Measurements from ENCODE around the gene SLC25A28.

Gene SLC25A28

DNA sequence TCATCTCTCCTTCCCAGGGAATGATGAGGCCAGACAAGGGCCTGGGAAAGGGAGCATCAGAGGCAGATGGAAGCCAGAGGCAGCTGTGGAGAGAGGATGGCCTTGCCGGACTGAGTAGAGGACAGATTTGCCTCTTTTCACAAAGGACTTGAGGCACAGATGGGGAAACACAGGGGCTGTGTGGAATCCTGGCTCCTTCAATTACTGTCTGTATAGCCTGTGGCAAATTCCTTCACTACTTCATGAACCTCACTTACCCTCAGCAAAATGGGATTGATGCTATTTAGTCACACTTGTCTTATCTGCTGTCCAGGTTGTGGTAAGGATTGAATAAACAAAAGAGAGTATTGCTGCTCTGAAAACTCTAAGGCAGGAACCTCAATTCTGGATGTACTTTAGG lies 40.3 kb downstream of the SLC25A28 start:
- no peak for DNase-seq

DNA sequence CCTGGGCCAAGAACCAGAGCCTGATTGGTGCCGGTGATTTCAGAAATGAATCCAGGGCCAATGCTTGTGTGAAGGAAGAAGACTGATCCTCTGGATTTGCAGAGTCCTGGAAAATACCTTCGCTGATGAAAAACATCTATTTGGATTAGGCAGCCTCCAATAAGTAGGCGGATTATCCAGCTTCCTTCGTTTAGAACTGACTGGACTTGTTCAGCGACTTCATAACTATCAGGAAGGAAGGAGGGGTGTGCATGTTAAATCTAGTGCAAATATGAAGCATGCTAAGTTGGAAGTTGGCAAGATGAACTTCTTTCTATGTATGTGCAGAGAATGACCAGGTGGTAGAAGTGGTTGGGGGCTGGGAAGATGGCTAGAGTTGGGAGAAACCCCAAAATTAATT lies 46.4 kb downstream of the SLC25A28 start:
- DNase-seq = no peak

DNA sequence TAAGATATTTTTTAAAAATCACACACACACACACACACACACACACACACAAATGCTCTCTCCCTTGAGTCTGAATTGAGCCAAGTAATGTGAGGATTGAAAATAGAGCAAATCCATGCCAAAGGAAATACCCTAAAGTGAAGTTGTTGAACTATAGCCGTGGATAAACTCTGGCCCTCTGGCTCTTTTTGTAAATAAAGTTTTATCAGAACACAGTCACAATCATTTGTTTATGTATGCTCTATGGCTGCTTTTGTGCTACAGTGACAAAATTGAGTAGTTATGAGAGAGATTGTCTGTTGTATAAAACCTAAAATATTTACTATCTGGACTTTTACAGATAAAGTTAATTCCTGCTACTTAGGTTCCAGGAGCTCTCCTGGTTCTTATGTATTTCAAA lies 48.4 kb downstream of the SLC25A28 start:
- no peak for DNase-seq

DNA sequence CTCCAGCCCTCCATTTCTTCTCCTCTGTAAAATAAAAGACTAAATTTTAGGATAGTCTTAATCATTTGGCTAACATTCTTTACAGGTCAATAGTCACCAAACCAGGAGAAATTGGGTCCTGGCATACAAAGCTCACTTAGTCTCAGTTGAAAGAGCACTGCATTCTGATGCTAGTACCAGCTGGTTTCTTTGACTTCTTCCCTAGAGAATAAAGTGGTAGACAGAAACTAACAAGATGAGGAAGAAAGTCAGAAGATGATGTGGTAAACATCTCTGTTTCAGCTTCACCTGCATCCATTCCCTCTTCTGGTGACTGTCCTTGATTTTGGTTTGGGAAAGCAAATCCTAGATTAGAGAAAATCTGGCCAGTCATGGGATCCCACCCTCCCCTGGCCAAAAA lies 50.3 kb downstream of the SLC25A28 start:
- no peak for DNase-seq

DNA sequence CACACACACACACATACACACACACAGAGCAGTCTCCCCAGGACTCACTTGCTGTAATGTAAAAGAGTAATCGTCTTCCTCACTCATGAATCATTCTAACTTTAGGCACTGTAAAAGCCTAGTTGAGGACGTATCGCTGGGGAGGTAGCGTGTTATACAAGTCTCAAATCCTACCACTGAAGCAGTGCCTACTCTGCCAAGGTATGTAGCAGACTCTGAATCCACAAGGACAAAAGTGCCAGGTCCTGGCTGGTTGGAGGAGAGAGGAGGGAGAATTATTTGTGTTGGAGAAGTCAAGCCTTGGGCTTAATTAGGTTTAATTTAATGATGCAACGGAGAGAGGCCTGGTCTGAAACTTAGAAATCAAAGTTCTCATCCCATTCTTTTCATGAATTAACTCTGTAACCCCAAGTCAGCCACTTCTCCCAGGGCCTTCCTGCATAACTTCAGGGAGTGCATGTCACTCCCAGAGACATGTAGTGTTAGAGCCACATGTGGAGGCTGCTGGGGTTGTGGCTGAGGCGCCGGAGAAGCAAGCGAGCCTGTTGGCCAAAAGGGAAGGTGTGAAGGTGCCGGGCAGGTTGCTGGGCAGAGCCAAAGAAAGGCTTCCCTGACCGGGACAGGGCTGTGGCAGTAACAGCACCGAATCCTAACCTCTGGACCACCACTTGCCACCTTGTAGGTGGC lies 50.8 kb downstream of the SLC25A28 start:
- DNase-seq = no peak

DNA sequence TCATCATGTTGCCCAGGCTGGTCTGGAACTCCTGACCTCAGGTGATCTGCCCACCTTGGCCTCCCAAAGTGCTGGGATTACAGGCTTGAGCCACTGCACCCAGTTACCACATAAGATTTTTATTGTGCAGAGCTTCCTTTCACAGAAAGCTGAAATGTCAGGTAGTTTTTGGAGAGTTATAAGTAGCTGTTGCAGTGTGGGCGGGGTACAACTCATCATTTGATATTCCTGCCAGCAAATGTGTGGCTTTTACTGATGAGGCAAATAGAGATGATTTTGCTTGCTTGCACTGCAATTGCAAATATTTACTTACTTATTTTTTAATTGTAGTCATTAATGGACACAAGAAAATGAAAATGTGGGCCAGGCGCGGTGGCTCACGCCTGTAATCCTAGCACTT lies 55.1 kb downstream of the SLC25A28 start:
- no peak for DNase-seq

DNA sequence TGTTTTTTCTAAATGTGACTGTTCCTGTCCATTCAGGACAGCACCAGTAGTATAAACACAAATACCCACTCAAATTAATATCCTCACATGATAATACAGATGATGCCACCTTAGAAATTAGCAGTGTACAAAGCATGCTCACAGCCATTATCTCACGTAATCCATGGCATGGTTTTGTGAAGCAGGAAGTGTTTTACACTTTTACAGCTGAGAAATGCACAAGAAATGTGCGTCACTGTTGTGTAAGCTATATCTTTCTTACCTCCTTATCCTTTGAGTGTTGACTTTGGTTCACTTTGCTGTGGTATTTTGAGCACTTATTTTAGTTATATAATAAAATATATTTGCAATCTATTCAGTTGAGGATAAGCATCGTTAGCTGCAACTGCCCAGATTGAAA lies 55.9 kb downstream of the SLC25A28 start:
- no peak for DNase-seq

DNA sequence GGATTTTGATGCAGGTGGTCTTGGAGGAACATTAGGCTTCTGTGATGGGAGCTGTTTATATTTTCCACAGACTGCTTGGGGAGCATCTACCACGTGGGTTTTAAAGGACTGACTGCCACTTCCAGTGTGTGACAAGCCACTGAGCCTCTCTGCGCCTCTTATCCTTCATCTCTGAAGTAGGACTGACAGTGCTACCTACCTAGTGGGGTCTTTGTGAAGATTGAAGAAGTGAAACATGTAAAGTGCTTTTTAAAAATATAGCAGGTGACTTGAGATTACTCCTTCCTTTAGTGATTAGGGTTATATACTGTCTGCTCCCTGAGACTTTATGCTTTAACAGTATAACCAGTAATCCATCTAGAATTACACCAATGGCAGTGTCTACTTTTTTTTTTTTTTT lies 57.6 kb downstream of the SLC25A28 start:
- no peak for DNase-seq
